ENCODE measurements around the gene CADM4.
A peak's percentile ranks its signal among the peaks of the same experiment; 100 is the strongest.

Gene CADM4

DNA sequence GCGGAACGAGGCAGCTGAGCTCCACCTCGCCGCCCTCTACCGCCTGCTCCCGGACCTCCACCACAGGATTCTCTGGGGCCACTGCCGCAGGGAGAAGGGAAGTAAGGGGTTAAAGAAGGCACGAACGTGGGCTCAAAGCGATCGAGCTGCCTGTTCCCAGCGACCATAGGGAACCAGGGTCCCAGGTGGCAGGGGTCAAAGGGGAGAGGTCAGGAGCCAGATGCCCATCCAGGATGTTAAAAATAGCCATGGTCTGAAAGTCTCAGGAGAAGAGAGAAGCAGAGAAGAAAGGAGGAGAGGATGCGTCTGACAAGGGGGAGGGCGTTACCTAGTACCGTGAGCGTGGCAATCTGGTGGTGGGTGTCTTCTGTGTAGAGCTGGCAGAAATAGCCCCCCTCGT, 12.8 kb downstream of the CADM4 start:
- DNase-seq (ENCODE audit: extremely low spot score) = no peak
- POLR2A ChIA-PET = no interaction called here
- CTCF ChIA-PET = interaction anchor here (0.7 to 2.0 kb wide), 3 partner anchors 42 to 182 kb away, joined by 3 to 8 read pairs (median 3); no protein-coding TSS in a partner anchor

DNA sequence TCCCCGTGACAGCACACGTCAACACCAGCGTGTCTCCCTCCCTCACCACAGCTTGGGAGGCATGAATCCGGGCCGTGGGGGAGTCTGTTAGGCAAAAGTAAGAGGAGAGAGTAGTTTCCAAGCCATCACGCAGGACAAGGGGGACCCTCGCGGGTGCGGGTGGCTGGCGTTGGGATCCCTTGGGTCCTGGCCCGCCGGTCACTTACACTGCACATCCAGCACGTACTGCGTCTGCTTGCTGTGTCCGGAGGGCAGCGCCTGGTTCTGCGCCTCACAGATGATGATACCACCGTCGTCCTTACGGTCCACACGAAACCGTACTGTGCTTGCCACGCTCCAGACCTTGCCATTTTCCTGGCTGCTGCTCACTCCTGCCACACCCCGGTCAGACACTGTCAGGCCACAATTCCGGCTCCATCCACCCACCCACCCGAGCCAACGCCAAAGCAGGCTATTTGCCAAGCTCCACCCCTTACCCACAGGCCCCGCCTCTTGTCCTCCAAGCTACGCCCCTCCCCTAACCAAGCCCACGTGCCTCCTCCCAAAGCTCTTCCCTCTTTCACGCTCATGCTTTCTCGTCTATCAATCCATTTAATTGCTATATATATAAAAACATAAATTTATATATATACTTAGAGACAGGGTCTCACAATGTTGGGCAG, 13.6 kb downstream of the CADM4 start:
- peak; percentile 46 for DNase-seq (ENCODE audit: extremely low spot score)
- ChIA-PET CTCF (interaction anchor here (0.7 to 2.0 kb wide), 4 partner anchors 42 to 183 kb away, joined by 3 to 8 read pairs (median 4); no protein-coding TSS in a partner anchor), POLR2A (no interaction called here)
- TF ChIP-seq, protein P1, sequence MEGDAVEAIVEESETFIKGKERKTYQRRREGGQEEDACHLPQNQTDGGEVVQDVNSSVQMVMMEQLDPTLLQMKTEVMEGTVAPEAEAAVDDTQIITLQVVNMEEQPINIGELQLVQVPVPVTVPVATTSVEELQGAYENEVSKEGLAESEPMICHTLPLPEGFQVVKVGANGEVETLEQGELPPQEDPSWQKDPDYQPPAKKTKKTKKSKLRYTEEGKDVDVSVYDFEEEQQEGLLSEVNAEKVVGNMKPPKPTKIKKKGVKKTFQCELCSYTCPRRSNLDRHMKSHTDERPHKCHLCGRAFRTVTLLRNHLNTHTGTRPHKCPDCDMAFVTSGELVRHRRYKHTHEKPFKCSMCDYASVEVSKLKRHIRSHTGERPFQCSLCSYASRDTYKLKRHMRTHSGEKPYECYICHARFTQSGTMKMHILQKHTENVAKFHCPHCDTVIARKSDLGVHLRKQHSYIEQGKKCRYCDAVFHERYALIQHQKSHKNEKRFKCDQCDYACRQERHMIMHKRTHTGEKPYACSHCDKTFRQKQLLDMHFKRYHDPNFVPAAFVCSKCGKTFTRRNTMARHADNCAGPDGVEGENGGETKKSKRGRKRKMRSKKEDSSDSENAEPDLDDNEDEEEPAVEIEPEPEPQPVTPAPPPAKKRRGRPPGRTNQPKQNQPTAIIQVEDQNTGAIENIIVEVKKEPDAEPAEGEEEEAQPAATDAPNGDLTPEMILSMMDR (IDR thresholded peaks at IDR 0.05; ENCODE audit: control extremely low read depth, extremely low read depth, low read depth, missing control alignments) = no peak

More for the DNA sequence above, 12.8 kb downstream of the CADM4 start:
- TF ChIP-seq, protein P1 (IDR thresholded peaks at IDR 0.05; ENCODE audit: control extremely low read depth, extremely low read depth, low read depth, missing control alignments) = no peak

DNA sequence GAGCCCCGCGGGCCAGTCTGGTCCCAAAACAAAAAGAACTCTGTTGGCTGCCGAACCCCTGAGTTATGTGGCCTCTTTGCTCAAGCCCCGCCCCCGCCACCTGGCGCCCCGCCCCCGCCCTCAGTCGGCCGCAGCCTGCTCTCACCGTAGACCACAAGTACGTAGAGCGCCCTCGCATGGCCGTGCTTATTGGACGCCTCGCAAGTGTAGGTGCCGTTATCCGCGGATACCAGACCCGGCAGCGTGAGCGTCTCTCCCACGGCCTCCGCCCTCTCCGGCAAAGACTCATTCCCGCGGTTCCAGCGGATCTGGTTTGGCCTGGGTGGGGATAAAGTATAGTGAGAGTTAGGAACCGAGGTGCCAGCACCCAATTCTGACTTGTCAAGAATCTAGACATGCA, 14.7 kb downstream of the CADM4 start:
- ChIA-PET CTCF (interaction anchor here (1.0 to 2.0 kb wide), 3 partner anchors 44 to 69 kb away, joined by 3 to 8 read pairs (median 4); no protein-coding TSS in a partner anchor), POLR2A (no interaction called here)
- peak; percentile 87 for DNase-seq (ENCODE audit: extremely low spot score)
- TF ChIP-seq, protein P1 (IDR thresholded peaks at IDR 0.05; ENCODE audit: control extremely low read depth, extremely low read depth, low read depth, missing control alignments) = peak; percentile 68

DNA sequence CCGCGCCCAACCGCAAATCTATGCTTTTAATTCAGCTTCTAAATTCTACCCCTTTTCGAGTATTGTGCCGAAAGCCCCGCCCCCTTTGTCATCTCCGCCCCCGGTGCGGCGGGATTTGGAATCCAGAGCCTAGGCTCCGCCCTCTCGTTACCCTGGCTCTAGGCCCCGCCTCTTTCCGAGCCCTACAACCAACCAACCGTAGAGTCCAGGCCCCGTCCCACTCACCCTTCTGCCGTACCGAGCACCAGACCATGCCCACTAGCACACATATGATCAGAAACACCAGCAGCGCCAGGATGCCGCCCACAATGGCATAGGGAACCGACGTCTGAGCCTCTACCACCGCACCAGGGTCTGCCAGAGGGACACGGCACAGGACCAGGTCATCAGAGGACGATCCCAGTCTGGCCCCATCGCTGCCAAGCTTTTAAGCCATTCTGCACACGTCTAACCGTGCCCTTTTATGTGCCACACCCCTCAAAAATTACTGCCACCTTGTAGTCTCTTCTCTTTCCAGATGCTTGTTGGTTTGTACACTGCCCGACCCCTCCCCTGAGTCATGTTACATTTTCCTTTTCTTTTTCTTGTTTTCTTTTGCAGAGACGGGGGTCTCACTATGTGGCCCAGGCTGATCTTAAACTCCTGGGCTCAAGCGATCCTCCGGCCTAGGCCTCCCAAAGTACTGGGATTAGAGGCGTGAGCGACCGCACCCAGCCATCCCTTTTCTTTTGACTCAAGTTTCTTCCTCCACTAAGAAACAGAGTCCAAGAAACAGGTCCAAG, 15.6 kb downstream of the CADM4 start:
- TF ChIP-seq, protein P1 (IDR thresholded peaks at IDR 0.05; ENCODE audit: control extremely low read depth, extremely low read depth, low read depth, missing control alignments) = no peak
- no peak for DNase-seq (ENCODE audit: extremely low spot score)
- ChIA-PET POLR2A (no interaction called here), CTCF (interaction anchor here (1.0 to 1.4 kb wide), 2 partner anchors 44 to 121 kb away, joined by 3 read pairs; no protein-coding TSS in a partner anchor)

DNA sequence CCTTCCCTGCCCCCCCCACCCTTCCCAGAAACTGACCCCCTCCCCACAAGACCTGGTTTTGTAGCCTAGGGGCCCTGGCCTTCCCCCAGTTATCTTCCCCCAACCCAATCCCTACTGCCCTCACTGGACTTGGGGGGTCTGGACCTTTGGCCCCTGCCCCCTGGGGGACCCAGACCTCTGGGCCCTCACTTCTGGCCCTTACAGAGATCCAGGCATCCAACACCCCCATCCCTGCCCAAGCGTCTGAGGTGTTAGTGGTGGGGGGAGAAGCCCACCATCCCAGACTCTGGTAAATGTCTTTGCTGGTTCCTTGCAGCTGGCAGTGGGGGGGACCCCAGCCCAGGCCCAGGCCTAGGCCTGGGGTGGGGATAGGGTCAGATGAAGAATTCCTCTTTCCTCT, 16.7 kb downstream of the CADM4 start:
- DNase-seq (ENCODE audit: extremely low spot score) = no peak
- TF ChIP-seq, protein P1 (IDR thresholded peaks at IDR 0.05; ENCODE audit: control extremely low read depth, extremely low read depth, low read depth, missing control alignments) = no peak
- ChIA-PET POLR2A (no interaction called here), CTCF (no interaction called here)

DNA sequence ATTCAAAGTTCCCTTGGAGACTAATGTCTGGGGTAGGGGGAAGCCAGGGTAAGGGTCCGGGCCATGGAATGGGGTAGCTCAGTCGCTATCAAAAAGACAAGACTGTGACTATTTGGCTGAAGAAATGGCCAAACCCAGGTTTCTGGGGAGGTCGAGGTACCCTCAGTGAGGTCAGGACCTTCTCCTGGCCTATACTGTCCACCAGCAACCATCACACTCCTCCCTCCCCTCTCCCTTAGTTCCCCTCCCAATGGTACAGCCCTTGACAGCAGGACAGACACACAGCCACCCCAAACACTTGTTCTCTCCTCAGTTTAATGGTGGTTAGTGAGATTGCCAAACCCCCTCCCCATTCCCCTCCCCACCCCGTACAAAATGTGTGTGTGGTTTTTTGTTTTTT, 17.6 kb downstream of the CADM4 start:
- DNase-seq (ENCODE audit: extremely low spot score) = no peak
- ChIA-PET CTCF (interaction anchor here (0.9 kb wide), 1 partner anchor 15 kb away, joined by 3 read pairs; no protein-coding TSS in a partner anchor), POLR2A (no interaction called here)
- TF ChIP-seq, protein P1 (IDR thresholded peaks at IDR 0.05; ENCODE audit: control extremely low read depth, extremely low read depth, low read depth, missing control alignments) = no peak

All from GM10248 (cell line).